8988T (cell line): ENCODE results near the gene TSPAN9.

ENCODE experiments used
- DNase-seq: peaks from one replicate; pipeline ENCODE4 v3.0.0; 2011

TSPAN9 gene

DNA sequence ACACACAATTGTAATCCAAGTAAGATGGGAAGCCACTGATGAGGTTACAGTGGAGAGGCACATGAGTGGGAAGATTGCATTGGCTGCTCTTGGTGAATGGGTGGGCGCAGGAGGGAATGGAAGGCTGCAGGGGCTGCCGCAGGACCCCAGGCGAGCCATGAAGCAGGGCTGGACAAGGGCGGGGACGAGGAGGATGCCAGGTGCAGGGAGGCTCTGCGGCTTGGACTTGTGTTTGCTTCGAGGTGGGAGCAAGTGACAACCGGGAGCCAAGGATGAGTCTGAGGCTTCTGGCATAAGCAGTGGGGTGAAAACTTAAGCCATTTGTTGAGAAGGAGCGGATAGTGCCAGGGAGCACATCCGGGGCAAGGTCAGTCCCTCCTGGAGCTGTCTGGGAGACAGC, 115.0 kb downstream of the TSPAN9 start:
- no peak for DNase-seq

DNA sequence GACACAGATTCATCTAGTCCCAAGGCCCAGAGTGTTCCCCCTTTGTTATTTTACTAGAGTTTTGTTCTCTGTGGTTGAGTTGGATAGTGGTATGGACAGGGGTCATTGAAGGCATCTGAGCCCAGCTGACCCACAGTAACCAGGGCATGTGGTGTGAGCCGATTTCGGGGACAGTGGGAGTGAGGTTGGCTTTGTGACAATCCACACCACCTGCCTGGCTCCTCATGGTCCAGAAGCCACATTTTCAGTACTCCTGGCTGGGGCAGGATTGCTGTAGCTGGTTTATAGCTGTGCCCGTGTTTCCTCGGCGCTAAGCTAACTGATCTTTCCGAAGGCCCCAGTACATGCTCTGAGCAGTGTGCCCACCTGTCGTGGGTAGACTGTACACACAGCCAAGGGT, 116.0 kb downstream of the TSPAN9 start:
- no peak for DNase-seq

DNA sequence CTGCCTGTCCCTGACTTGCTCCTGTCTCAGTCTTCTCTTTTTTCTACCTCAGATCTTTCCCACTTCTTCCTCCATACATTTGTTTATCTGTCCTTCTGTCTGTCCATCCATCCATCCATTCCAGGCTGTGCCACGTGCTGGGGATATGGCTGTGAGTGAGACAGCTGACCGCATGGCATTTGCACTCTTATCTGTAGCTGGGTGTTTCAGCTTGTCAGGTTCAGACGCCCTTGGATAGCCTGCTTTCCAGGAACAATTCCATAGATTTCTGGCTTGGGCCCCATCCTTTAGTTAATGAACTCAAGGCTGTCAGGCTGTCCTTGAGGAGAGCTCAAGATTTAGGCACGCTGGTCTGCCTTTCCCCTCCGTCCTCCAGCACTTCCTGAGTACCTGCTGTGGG, 116.6 kb downstream of the TSPAN9 start:
- no peak for DNase-seq

DNA sequence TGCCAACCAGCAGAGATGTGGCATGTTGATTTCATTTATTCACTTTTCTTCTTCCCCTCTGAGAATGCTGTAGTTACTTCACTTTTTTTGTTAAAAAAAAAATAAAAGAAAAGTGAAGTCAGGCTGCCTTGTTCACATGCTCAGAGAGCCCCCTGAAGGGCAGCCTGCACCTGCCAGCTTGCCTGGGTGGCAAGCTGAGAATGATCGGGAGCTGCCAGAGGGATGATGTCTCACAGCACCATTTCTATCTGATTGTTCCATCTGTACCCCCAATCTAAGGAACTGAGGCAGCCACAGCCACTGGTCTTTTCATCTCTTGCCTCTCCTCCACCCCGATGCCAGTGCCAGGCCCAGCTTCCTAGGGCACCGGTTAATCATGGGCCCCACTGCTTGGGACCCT, 118.2 kb downstream of the TSPAN9 start:
- no peak for DNase-seq

DNA sequence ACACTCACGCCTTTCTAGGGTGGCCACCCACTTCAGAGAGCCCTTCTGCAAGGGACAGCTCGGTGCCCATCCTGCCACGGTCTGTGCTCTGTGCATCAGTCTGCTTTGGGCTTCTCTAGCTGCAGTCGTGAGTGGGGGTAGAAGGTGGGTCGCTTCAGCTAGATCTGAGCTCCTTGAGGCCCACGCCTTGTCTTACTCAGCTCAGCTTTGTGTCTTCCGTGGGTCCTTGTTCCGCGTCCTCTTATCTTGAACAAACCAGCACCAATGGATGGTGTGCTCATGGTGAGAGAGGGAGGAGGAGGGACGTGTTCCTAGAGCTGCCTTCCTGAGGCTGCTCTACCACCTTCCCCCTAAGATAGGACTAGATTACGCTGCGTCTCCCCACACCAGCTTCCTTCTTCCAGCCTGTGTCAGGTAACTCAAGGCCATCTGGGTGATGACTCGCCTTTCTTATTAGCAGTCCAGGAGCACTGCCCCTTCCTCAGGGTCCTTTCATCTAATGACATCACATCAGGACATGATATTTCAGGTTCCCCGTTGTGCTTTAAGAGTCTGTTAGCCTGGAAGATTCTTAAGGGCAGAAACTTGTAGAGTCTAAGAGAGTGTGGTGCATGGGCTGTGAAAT, 118.8 kb downstream of the TSPAN9 start:
- no peak for DNase-seq

DNA sequence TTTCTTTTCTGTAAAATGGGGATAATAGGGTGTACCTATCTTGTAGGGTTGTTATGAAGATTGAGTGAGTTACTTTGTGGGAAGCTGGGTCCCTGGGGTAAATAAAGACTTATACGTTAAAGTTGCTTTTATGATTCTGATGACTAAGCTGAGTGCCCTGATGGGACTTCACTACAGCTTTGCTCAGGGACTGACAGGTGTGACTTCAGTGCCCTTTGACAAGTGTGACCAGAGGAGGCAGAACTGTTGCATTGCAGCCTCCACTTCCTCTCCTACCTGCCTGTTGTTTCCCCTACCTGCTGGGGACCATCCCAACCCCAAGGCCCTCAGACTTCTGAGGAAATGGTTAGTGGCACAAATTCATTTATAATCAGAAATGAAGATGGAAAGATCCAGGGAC, 119.3 kb downstream of the TSPAN9 start:
- no peak for DNase-seq

DNA sequence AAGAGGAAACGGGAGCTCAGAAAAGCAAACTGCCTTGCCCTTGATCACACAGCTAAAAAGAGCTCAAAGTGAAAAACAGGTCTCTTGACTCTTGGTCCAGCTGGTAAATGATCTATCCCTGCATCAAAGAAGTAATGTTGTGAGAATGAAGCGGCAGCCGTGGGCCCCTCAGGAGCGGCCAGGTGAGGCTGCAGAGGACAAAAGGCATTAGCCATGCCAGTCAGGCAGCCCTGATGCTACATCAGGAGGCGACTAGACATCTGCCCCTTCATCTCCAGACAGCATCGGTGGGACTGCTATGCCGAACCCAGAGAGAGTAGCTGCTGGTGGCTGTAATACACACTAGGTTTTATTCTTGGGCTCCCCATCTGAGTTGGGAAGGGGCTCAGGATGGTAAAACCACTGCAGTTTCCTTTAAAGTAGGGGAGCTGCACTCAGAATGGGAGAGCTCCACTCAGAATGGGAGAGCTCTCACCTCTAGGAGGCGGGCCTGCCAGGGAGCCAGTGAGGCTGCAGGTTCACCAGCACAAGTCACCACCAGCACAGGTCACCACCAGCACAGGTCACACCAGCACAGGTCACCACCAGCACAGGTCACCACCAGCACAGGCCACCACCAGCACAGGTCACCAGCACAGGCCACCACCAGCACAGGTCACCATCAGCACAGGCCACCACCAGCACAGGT, 120.1 kb downstream of the TSPAN9 start:
- DNase-seq, result no peak

DNA sequence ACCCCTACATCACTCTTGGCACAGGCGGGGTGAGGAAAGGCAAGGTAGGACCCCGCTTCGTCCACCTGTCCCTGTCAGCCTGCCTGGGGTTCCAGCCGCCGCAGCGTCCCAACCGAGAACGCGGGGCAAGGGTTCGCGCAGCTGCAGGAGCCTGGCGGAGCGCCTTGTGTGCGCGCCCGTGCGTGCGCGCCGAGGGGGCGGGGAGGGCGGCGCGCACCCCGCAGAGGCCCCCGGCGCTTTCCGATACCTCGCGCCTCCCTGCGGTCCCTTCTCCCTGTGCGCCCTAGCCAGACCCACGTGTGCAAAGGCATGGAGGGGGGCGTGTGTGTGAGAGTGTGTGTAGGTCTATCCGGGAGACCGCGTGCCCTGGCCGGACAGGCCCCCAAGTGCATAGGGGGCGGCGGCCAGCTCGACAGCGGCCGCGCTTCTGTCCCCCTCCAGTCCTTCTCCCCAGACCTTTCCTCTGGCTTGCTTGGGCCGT, 122.4 kb downstream of the TSPAN9 start:
- peak; percentile 74 for DNase-seq

DNA sequence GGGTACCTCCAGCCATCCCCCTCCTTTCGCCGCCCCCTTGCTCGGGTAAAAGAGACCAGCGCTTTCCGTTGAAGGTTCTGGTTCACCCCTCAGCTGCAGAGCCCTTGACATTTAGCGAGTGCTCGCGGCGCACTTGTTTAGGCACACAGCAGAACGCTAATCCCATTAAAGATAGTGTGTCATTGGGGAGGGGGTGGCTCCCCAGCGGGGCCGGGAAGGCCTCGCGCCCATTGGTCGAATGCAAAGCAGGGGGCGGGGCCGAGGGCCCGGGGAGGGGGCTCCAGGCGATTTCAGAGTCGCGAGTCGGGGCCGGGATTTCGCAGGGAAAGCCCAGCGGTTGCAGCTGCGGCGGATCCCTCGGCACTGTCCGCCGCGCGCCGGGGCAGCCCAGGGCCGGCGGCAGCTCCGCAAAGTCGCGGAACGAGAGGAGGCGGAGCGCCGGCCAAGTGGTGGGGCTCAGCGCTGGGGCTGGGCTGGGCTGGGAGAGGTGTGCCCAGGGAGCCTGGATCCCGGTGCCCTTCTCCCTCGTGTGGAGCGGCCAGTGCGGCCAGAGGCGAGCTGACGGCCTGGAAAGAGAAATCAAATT, 122.9 kb downstream of the TSPAN9 start:
- DNase-seq, result peak; percentile 83

DNA sequence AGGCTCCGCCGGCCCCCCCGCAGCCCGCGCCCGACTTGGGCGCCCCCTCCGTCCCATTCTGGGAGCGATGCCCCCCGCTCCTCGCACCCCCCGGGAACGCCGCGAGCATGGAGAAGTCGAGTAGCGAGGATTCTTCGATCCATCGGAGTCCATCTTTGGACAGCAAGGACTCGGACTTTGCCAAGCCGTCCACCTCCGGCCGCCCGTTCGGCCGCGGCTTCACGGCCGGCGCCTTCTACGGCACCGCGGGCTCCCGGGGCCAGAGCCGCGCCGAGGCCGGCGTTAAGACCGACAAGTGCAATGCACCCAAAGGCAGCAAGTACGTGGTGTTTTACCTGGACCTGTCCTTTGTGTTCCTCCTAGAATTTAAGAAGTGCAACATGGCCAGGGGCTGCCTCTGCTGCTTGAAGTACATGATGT, 123.6 kb downstream of the TSPAN9 start:
- DNase-seq, result no peak

DNA sequence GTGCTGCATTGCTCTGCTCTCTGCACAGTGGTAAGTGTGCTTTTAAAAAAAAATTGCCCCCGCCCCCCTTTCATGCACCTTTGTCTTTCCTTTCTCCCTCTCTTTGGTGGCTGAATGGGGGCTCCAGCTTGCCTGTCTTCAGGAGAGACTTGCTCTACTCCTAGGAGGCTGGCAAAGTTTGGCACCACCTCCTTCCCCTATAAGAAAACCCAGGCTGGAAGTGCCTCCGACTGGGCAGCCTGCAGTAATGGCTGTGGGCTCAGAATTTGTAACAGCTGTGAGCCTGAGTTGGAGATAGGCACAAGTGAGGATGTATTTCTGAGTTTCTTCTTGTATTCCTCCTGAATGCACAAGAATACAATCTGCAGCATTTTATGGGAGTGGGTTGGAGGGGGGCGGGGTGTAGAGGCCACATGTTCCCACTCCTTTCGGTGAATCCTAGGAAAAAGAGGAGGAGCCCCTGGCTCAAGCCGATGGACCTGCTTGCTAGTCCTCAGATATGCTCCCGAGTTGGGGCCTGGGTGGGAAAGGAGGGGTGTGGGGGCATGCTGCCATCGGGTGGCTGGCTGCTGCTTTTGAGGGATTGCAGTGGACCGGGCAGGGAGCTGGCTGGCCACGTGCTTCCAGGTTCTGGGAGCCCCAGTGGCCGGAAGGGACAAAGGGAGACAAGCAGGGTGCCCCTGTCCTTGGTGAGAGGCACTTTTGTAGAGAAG, 124.3 kb downstream of the TSPAN9 start:
- no peak for DNase-seq

DNA sequence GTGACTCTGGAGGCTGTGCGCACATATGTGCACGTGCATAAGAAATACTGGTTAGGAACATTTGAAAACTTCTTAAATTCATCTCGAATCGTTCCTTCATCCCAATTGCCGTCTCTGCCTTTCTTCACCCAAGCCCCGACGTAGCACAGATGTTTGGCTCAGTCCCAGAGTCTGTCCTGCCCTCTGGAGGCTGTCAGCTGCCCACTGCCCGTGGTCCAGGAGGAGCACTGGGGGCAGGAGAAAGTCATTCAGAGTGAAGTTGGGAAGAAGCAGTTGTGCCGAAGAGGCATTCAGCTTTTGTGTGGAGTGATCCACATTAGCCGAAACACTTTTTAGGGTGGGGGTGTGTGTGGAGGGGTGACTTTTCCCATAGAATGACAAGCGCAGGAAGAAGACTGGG, 124.9 kb downstream of the TSPAN9 start:
- no peak for DNase-seq

DNA sequence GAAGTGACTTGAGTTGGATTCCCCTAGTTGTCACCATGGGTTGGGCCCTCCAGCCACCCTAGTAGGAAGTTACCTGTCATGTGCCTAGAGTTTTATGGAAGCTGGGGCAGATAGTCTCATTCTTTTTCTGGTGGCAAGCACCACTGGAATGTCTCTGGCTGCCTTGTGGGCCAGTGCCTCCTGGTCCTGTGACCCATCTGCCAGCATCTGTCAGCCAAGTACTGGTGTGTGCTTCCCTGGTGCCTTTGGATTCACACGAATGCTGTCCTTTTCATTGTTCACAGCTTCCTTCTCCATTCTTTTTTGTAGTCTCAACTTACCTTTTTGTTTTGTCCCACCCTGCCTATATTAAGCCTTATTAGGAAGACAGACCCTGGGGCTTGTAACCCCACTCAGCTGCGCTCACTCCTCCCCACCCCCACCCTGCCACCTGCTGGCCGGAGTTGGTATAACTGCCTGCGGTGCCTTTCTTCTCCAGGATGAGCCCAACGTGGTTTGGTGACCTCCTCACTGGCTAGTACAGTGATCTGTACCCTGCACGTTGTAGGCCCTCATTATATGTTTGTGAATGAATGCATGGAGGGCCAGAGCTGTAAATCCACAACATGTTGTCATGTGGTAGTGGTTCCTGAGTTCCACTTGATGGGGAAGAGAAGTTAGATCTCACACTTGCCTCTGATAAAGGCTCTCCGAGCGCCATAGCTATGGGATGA, 125.7 kb downstream of the TSPAN9 start:
- peak; percentile 84 for DNase-seq

DNA sequence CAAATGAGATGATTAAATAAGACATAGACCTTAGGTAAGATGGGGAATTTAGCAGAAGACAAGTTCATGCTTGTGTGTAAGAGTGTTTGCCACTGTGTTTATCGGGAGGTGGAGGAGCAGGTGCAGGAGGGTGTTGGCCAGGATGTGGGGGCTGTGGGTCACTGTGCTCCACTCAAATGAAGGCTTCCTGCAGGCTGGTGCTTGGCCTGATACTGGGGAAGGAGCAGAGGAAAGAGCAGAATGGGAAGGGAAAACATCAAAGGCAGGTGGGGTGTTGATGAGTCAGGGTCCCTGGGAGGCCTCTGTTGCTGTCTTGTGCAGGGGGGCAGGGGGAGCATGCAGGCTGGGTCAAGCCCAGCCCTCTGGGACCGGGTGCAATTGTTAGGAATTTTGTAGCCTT, 126.5 kb downstream of the TSPAN9 start:
- no peak for DNase-seq

DNA sequence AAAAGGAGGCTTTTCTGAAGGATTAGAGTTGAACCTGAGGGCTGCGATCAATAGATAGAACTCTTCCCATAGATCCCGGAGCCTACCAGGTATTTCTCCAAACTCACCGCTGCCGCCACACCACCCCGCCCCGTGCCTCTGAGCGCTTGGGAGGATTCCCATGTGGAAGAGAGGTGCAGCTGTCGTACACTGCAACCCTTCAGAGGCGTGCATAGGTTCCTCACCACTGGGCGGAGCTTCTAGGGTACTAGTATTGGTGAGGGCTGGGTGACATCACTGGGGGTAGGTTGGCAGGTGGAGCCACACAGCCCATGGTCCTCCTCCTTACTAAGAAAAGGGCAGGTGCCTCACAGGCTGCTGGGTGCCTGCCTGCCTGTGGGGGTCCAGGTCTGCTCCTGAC, 127.0 kb downstream of the TSPAN9 start:
- DNase-seq, result no peak

DNA sequence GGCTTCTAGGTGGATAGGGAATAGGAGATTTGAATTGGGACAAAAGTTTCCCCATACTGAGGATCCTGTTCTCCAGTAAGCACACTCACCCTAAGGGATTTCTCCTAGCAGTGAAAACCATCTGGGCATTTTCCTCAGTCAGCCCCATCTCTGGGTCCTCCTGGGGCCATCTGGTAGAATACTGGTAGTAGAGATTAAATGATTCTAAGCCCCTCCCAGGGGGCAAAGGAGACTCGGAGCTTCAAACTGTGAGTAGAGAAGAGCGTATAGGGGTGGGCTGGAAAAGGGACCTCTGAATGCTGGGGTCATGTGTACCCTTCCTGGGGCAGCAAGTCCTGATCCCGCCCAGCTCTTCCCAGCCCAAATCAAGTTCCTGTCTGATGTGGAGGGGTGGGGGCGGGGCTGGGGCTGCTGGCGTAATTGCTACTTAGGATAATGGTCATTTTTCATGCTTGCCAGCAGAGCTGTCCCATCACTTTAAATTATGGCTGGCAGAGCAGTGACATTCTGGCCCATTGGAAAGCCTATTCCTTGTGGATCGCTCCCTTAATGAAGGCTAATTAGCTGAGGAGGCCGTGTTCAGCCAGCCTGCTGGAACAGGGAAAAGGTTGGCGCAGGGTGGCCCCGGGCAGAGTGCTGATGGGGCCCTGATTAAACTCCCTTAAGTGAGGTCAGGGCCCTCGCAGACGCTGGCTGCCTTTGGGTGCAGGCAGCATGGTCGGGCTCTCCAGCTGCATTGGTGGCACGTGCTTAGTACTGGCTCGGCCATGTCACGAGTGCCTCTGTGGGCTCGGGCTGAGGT, 127.8 kb downstream of the TSPAN9 start:
- no peak for DNase-seq

DNA sequence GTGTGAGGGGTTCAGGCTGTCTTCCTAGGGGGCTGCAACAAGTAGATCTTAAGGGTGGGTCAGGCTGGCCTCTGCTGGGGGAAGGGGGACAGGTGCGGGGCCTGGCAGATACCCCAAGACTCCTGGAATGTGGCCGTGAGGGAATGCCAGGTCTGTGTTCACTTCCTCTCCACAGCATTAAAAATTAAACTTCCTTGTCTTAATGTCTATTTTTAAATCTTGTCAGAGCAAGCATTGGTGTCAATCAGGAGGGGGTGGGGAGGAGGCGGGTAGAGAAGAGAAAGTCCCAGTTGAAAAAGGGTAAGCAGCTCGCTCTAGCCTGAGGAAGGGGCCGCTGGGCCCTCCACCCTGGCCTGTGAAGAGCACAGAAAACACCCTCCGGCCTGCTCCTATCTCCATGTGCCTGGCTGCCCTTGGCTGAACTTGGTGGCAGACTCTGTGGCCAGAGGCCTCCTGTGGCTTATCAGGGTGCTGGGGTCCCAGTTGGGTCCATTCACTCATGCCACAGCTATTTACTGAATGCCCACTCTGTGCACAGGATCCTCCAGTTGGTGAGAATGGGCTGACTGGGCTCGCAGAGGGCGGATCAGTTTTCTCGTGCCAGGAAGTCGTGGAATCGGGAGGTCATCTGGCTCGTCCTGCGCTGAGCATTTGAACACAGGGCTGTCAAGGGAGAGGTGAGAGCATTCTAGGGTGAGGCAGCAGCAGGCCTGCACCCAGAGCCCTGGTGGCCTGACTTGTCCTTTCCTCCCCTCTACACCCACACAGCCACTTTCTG, 128.8 kb downstream of the TSPAN9 start:
- DNase-seq, result no peak

DNA sequence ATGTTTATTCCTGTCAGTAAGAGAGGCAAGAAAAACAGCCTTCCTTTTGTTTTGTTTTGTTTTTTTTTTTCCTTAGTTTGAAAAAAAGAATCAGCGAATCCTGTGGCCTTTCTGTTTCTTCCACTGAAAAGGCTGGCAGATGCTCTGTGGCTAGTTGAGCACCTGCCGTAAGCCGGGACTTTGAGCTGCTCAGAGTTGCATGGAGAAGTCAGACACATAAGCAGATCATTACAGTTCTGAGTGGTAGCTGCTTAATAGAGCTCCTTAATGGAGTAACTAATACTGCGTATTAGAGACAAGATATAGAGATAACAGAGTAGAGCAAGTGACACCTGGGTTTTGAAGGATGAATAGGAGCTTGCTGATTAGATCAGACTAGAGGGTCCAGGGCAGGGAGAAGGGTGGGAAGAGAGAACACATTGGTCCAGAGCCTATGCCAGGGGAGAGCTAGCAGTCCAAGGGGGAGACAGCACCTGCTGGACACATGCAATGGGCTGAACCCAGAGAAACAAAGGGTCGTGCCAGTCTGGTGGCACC, 129.4 kb downstream of the TSPAN9 start:
- DNase-seq, result no peak

DNA sequence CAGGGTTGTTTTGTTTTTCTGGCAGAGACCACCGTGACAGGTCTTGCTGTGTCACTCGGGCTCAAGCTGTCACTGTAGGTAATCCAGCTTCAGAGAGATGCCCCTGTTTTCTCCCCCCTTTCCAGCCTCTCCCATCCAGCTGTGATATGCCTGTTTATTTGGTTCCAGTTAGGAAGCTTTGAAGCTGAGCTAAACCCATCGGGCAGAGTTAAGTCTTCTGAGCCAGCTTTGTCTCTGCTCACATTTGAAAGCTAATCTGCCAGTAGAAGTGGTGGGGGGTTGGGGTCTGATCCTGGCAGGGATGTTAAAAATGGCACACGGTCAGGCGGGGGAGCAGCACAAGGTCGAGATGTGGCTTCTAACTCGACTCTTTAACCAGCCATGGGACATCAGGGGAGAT, 130.0 kb downstream of the TSPAN9 start:
- DNase-seq, result no peak

DNA sequence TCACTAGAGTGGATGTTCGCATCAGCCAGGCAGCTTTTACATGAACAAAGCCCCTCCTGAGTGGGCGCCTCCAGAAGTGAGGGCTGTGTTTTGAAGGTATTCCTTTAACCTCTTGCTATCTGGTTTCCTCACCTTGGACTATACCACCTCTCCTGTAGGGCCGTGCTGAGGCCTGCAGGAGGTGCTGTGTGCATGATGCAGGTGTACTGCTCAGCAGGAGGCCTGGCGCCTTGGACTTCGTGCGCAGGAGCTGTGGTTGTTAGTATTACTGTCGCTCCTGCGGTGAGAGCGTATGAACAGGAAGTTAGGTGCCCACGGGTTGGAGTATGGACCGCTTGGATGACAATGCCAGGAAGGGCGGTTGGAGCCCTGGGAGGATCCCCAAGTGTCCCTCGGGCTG, 130.7 kb downstream of the TSPAN9 start:
- no peak for DNase-seq

DNA sequence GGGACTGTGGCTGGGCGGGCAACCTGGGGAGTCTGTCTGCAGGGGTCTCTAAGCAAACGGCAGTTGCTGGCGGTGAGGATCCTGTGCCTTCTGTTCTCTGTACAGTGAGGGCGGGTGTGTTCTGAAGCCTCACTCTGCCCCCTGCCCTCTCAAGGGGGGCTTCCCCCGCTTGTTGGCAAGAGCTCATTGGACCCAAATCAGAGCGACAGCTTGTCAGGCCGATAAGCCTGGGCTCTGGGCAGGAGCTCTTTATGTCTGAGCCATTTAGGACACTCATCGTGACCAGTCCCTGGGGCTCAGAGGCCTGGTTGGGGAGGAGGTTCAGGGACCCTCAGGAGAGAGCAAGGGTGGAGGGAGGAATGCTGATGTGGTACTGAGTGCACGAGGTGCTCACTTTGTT, 136.0 kb downstream of the TSPAN9 start:
- no peak for DNase-seq
